NCI-H2081 treated with DMSO at 0.1 percent for 48 hours (cell line): ENCODE results near the gene OR2A1.
"Not testable (repeated sequence)": the region's sequence is repeated elsewhere in the genome, so short reads cannot be mapped to it uniquely, and the experiment has no call there.

ENCODE experiments used
- DNase-seq: peaks from one replicate; lab custom pipeline; 2025; lab: John Stamatoyannopoulos, UW

The OR2A1 gene

GRCh38 chr7:144311872-144312469, at the start of gene OR2A1:
Gene OR2A1, plus strand, starts transcription at chr7:144312419. Its CDS starts 5,706 bp downstream, at chr7:144318125.
- DNase-seq: not testable (repeated sequence)

GRCh38 chr7:144264692-144265091, 47.5 kb upstream of the OR2A1 start, which contains the start of gene OR2A7:
Gene OR2A7, minus strand, starts transcription at chr7:144264792. Its CDS starts 5,164 bp downstream, at chr7:144259628.
- DNase-seq: not testable (repeated sequence)

GRCh38 chr7:144269188-144269587, 43.0 kb upstream of the OR2A1 start, which contains the start of gene CTAGE8:
Gene CTAGE8, minus strand, starts transcription at chr7:144269288. Its CDS starts 38 bp downstream, at chr7:144269250.
- DNase-seq: not testable (repeated sequence)

DNA sequence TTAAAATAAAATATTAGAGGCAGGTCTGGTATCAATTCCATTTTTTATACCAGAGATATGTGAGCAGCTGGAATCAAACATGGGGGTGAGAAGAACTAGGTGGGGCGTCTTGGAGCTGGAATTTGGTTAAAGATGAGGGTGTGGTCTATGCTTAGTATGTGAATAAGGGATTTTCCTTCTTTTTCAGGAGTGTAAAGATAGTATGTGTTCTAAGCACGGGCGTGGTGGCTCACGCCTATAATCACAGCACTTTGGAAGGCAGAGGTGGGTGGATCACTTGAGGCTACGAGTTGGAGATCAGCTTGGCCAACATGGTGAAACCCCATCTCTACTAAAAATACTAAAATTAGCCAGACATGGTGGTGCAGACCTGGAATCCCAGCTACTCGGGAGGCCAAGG, 36.9 kb upstream of the OR2A1 start:
- not testable (repeated sequence) for DNase-seq

GRCh38 chr7:144280010-144280409, 32.2 kb upstream of the OR2A1 start:
- not testable (repeated sequence) for DNase-seq

- DNase-seq: not testable (repeated sequence)
Measured at GRCh38 chr7:144281981-144282380, 30.2 kb upstream of the OR2A1 start.

DNA sequence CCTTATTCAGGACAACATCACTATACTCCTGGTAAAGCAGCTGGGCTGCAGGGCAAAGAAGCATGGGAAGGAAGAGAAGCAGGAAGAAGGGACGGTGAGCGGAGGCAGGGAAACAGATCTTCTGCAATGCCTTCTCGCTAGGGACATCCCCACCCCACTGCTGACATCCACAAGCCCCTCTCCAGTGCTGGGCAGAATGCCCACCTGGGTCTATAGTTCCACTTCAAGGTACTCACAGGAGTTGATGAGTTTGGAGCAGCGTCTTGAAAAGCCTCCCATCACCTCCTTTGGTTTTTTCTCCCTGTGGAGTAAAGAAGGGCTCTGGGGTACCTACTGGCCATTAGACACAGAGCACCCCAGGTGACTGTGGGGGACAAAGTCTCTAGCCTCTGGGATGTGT, 29.7 kb upstream of the OR2A1 start:
- DNase-seq: not testable (repeated sequence)

DNA sequence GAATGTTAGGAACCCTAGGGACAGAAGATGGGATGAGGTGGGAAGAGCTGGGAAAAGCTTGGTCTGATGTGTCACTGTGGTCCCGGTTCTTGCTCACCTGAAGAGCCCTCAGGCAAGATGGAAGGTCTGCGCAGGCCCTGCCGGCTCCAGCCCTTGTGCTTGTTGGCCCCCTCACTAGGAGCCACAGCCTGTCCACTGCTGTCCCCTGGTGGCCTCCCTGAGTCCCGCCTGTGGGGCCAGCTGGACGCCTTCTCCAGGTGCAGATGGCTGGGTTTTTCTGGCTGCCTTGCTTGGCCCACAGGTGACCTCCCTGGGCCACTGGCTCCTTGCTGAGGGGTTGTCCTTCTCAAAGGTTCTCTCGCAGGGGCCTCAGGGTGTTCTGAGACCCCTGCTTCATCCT, 28.5 kb upstream of the OR2A1 start:
- not testable (repeated sequence) for DNase-seq

DNA sequence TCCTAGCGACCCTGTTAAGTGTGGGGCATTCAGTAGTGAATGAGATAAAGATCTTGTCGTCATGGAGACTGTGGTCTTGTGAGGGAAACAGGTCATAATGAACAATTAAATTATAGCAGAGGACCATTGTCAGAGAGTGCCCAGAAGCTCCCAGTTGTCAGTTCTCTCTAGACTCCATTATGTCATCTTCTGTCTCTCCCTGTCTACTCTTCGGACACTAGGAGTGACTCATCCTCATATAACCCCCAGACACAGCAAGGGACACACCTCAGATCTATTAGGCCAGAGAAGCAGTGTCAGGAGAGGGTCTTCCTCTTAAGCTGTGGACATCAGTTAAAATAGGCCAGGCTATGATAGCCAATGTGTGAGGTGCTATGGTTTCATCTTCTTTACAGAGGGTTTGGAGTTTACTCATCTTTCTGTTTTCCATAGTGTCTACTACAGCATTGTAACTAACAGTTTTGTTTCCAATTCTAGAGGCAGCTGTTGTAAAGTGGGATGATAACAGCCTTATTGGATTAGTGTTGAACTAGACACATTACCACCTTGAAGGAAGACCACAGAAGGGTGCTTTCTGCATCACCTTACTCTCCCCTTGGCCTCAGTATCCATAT, 24.9 kb upstream of the OR2A1 start:
- not testable (repeated sequence) for DNase-seq

- DNase-seq: not testable (repeated sequence)
Measured at GRCh38 chr7:144291607-144292006, 20.6 kb upstream of the OR2A1 start.

- DNase-seq: not testable (repeated sequence)
Measured at GRCh38 chr7:144292384-144293161, 19.6 kb upstream of the OR2A1 start.

GRCh38 chr7:144293794-144294499, 18.3 kb upstream of the OR2A1 start:
- not testable (repeated sequence) for DNase-seq

- DNase-seq: not testable (repeated sequence)
Measured at GRCh38 chr7:144302578-144303303, 9.5 kb upstream of the OR2A1 start.

GRCh38 chr7:144303607-144304006, 8.6 kb upstream of the OR2A1 start:
- DNase-seq: not testable (repeated sequence)

DNA sequence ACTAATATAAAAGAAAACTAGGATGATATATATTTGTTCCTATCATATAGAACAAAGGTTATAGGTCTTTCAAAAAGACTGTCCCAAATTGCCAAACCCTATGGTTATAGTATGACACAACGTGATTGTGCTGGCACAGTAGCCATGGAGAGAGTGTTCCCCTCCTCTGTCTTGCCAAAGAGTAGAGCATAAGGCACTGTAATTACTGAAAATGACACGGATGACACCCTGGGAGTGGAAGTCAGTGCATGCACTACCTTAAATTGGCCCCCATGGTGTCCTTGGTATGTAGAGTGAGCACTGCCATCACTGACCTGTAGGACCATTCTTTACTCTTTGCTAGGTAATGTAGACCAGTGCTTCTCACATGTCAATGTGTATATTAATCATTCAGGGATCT, 7.1 kb upstream of the OR2A1 start:
- not testable (repeated sequence) for DNase-seq

DNA sequence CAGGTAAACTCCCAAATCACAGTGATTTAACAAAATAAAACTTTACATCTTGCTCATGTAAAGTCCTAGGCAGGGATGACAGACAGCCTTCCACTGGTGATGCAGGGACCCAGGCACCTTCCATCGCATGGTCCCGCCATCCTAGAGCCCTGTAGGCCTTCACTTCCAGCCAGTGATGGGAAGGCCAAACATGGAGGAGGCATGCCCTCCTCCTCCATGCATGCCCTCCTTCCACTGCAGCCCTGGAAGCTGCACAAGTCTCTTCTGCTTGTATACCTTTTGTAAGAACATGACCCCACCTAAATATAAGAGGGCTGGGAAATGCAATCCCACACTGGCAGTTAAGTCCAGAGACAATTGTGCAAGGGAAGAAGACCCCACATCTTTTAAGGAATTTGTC, 2.5 kb upstream of the OR2A1 start:
- DNase-seq: not testable (repeated sequence)

DNA sequence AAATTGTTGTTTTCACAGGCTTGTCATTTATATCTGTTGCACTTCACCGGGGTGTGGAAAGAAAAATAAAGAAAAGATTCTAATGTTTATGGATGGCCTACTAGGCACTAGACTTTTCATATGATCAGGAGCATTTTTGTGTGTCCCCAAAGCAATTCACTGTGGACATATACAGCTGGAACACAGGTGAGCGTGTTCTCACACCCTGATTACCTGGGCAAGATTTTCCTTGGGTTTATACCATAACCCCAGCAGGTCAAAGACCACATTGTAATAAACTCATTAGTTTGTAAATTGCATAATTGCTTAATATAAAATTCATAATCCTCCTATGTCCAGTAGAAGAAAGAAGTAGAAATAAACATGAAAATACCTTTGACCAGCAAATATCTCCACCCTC, 1.0 kb upstream of the OR2A1 start:
- not testable (repeated sequence) for DNase-seq

DNA sequence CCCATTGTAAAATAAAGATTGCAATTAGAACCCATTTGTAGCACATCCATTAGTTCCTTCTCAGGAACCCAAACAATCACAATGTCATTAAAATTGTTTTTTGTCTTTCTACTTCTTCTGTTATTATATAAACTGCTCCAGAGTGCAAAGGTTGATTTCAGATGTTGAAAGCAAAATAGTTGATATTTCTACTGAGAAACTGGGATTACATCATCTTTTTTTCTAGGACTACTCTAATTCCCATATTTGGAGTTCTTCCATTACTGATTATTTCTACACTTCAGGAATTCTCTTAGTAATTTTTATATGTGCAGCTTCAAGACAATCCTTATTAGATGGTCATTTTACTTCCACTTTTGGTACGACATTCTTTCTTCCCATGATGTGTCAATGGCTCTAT, 5.3 kb downstream of the OR2A1 start:
- DNase-seq: not testable (repeated sequence)

DNA sequence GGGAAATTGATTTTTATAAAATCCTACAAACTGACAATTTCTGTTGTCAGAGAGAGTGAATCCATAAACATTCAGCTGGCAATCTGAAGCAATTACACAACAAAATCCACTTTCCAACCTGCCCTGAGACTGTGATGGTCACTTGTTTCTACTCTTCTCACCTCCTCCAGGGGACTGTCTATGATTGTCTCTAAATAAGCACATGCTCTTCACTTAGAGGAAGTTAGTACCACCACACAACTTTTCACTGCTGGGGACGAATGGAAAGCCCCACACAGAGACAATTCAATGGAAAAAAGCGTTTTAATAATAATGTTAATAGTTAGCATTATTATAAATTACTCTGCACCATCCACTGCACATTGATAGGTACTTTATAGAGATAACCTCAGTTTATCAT, 7.3 kb downstream of the OR2A1 start:
- DNase-seq: not testable (repeated sequence)

DNA sequence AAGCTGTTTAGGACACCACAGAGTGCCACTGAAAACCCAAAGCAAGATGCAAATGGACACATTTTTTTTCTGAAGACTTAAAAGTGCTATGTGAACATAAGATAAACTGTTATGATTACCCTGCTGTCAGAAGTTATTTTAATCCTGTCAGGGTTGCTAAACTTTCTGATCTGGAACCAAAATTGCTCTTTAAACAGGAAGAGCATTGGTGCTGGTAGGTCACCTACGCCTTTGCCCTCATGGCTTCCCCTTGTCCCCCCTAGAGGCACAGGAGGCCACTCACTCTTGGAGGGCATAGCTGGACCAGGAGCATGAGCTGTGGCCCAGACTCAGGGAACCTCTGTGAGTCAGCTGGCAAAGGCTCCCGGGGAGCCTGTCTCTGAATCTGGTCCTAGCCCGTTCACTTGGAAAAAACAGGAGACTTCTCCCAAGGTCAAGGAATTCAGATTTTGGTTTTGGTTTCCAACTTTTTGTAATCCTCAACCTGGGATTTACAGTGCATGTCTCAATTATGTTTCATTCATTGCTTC, 9.5 kb downstream of the OR2A1 start:
- not testable (repeated sequence) for DNase-seq

DNA sequence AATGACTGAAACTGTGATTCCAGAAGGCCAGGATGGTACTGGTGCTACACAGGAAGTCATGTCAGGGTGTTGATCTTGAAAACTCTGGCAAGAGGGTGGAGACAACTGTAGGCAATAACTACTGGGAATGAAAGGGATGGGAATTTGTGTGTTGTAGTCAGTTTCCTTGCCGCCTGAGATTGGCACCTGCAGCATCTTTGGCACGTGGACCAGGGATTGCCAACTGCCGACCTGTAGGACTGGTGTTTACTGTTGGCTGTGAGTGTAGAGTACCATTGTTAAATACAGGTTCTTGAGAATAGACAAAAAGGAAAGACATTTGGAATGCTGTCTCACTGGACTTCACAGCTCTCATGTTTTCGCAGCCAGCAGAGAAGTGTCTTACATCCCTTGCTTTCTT, 11.1 kb downstream of the OR2A1 start:
- DNase-seq: not testable (repeated sequence)
